ENCODE data around the gene CUL4B.
"Not testable (repeated sequence)": the region's sequence is repeated elsewhere in the genome, so short reads cannot be mapped to it uniquely, and the experiment has no call there.

The CUL4B gene

GRCh38 chrX:120534413-120535205, 26.2 kb downstream of the CUL4B start:
- DNase-seq (ENCODE audit: low spot score) = no peak

GRCh38 chrX:120522820-120523219, 37.9 kb downstream of the CUL4B start:
- no peak for DNase-seq (ENCODE audit: low spot score)

GRCh38 chrX:120517936-120518335, 42.8 kb downstream of the CUL4B start:
- DNase-seq (ENCODE audit: low spot score) = no peak

- DNase-seq (ENCODE audit: low spot score) = peak; percentile 3
These were observed 46.5 kb downstream of the CUL4B start for GRCh38 chrX:120514236-120514635.

- no peak for DNase-seq (ENCODE audit: low spot score)
These were observed 48.1 kb downstream of the CUL4B start for GRCh38 chrX:120512627-120513026.

GRCh38 chrX:120512222-120512621, 48.5 kb downstream of the CUL4B start:
- no peak for DNase-seq (ENCODE audit: low spot score)

- no peak for DNase-seq (ENCODE audit: low spot score)
These were observed 56.2 kb downstream of the CUL4B start for GRCh38 chrX:120504569-120504968.

GRCh38 chrX:120499301-120500072, 61.3 kb downstream of the CUL4B start:
- DNase-seq (ENCODE audit: low spot score) = peak; percentile 38

GRCh38 chrX:120490119-120490518, 70.6 kb downstream of the CUL4B start:
- DNase-seq (ENCODE audit: low spot score) = not testable (repeated sequence)

- DNase-seq (ENCODE audit: low spot score) = no peak
These were observed 74.0 kb downstream of the CUL4B start for GRCh38 chrX:120486786-120487185.

- DNase-seq (ENCODE audit: low spot score) = peak; percentile 86
These were observed 74.9 kb downstream of the CUL4B start for GRCh38 chrX:120485638-120486520.

- DNase-seq (ENCODE audit: low spot score) = no peak
These were observed 75.5 kb downstream of the CUL4B start for GRCh38 chrX:120485315-120485637.

- DNase-seq (ENCODE audit: low spot score) = no peak
These were observed 83.3 kb downstream of the CUL4B start for GRCh38 chrX:120477453-120477852.

- no peak for DNase-seq (ENCODE audit: low spot score)
These were observed 84.0 kb downstream of the CUL4B start for GRCh38 chrX:120476714-120477113.

GRCh38 chrX:120475447-120475846, 85.3 kb downstream of the CUL4B start:
- not testable (repeated sequence) for DNase-seq (ENCODE audit: low spot score)

Small RNA genes lying within 50 kb of the gene (small RNA-seq; reads per million reads assigned to genes)
- gene RNU7-37P = 0 reads per million in 2 experiments
